Adipocyte (in vitro differentiated cells): ENCODE measurements around the gene RNF114.
"Not testable (repeated sequence)": the region's sequence is repeated elsewhere in the genome, so short reads cannot be mapped to it uniquely, and the experiment has no call there.

Source experiments
- DNase-seq: peaks from one replicate; pipeline ENCODE4 v3.0.0-alpha.2; 2015; ENCODE audit warnings: low read depth
- H3K27me3 ChIP-seq: replicated peaks from 2 replicates; pipeline ENCODE4 v1.7.0; 2013; ENCODE audit warnings: mild to moderate bottlenecking, low read length, moderate library complexity; ENCODE audit not compliant: control insufficient read depth, insufficient read depth
- H3K36me3 ChIP-seq: 2 replicates; pipeline ENCODE4 v1.7.0; 2013; ENCODE audit warnings: low read length, mild to moderate bottlenecking, moderate library complexity; ENCODE audit not compliant: control insufficient read depth, insufficient read depth, severe bottlenecking
- H3K4me1 ChIP-seq: 2 replicates; pipeline ENCODE4 v1.7.0; 2013; ENCODE audit warnings: mild to moderate bottlenecking, low read length, moderate library complexity; ENCODE audit not compliant: control insufficient read depth, insufficient read depth
- H3K4me3 ChIP-seq: 2 replicates; pipeline ENCODE4 v1.7.0; 2013; ENCODE audit warnings: mild to moderate bottlenecking, low read length, moderate library complexity
- H3K9ac ChIP-seq: 2 replicates; pipeline ENCODE4 v1.7.0; 2013; ENCODE audit warnings: mild to moderate bottlenecking, low read length, moderate library complexity
- H3K9me3 ChIP-seq: 2 replicates; pipeline ENCODE4 v1.7.0; 2013; ENCODE audit warnings: mild to moderate bottlenecking, low read length, moderate library complexity; ENCODE audit not compliant: control insufficient read depth

Gene RNF114

DNA sequence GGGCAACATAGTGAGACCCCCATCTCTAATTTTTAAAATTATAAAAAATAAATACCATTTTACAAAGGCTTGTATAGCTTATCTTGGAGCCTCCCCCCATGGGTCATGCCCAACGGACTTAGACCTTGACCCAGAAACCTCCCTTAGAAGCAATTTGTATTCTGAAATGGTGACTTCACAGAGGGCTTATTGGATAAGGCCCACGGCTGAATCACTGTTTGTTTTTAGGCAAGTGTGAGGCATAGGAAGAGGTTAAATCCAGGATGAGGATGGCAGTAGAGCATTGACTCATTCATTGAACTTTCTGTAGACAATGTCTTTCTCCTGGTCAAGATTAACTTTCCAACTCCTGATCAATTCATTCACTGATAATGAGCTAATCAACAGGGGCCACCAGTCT, 40.3 kb downstream of the RNF114 start:
- no peak overlapping the region for H3K9ac ChIP-seq
- peaks cover 7% of the 10 kb centered on the region for H3K4me1 ChIP-seq
- H3K36me3 ChIP-seq, result no peaks in the 10 kb centered on the region
- no peaks in the 10 kb centered on the region for H3K27me3 ChIP-seq
- DNase-seq, result no peak
- H3K4me3 ChIP-seq, result no peak overlapping the region
- no peaks in the 10 kb centered on the region for H3K9me3 ChIP-seq

DNA sequence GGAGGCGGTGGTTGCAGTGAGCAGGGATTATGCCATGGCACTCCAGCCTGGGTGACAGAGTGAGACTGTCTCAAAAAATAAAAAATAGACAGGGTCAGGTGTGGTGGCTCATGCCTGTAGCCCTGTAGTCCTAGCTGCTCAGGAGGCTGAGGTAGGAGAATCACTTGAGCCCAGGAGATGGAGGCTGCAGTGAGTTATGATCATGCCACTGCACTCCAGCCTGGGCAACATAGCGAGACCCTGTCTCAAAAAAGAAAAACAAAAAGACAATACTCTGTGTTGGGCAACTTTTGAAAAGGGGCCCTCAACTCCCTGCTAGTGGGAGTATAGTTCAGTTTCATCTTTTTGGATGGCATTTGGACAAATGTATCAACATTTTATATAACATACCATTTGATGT, 41.5 kb downstream of the RNF114 start:
- not testable (repeated sequence) for H3K27me3 ChIP-seq, H3K9ac ChIP-seq, H3K4me3 ChIP-seq, H3K9me3 ChIP-seq, H3K36me3 ChIP-seq, H3K4me1 ChIP-seq, DNase-seq

DNA sequence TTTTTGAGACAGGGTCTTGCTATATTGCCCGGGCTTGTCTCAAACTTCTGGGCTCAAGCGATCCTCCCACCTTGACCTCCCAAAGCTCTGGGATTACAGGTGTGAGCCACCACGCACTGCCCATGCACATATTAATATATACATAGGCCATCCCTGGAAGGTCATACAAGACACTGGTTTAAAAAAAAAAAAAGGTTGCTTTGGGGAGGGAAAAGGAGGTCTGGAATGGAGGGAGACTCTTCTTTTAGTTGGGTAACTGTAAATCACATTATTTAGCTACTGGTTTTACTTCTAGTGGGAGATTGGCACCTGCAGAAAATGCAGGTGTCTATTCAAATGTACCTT, 42.5 kb downstream of the RNF114 start:
- H3K9me3 ChIP-seq, result no peaks in the 10 kb centered on the region
- H3K4me3 ChIP-seq, result no peak overlapping the region
- H3K9ac ChIP-seq, result peak overlapping the region; percentile 62
- no peaks in the 10 kb centered on the region for H3K36me3 ChIP-seq
- no peak for DNase-seq
- H3K4me1 ChIP-seq, result peaks cover 9% of the 10 kb centered on the region
- H3K27me3 ChIP-seq, result no peaks in the 10 kb centered on the region

DNA sequence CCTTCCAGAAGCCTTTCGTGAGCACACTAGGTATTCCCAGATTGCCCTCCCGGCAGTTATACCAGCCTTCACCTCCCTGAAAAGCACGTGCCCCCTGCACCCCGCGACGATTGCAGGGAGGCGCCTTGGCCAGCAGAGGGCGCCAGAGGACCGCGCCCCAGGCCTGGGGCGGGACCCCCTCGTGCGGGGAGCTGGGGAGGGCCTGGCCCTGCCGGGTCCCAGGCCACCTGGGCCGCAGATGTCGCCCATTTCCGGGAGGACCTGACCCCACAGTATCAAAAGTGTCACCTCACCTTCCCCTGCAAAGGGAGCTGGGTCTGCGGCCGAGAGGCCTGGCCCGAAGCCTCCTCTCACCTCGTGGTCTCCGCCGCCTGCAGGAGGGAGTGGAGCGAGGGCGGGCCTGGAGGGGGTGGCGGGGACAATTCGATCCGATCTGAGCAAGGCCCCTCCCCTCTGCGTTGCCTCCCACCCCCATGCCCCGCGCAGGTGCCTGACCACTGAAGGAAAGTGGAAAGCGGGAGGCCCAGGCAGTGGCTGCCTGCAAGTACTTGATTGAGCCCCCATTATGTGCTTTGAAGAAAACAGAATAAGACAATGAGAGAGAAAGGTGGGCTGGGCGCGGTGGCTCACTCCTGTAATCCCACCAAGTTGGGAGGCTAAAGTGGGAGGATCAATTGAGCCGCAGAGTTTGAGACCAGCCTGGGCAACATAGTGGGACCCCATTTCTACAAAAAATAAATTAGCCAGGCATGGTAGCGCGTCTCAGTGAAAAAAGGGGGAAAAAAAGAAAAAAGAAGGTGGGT, 43.0 kb downstream of the RNF114 start:
- peak overlapping the region; percentile 59 for H3K4me3 ChIP-seq
- H3K27me3 ChIP-seq, result no peaks in the 10 kb centered on the region
- H3K9me3 ChIP-seq, result no peaks in the 10 kb centered on the region
- peak; percentile 61 for DNase-seq
- peak overlapping the region; percentile 62 for H3K9ac ChIP-seq
- H3K4me1 ChIP-seq, result peaks cover 9% of the 10 kb centered on the region
- H3K36me3 ChIP-seq, result peaks cover 1% of the 10 kb centered on the region

DNA sequence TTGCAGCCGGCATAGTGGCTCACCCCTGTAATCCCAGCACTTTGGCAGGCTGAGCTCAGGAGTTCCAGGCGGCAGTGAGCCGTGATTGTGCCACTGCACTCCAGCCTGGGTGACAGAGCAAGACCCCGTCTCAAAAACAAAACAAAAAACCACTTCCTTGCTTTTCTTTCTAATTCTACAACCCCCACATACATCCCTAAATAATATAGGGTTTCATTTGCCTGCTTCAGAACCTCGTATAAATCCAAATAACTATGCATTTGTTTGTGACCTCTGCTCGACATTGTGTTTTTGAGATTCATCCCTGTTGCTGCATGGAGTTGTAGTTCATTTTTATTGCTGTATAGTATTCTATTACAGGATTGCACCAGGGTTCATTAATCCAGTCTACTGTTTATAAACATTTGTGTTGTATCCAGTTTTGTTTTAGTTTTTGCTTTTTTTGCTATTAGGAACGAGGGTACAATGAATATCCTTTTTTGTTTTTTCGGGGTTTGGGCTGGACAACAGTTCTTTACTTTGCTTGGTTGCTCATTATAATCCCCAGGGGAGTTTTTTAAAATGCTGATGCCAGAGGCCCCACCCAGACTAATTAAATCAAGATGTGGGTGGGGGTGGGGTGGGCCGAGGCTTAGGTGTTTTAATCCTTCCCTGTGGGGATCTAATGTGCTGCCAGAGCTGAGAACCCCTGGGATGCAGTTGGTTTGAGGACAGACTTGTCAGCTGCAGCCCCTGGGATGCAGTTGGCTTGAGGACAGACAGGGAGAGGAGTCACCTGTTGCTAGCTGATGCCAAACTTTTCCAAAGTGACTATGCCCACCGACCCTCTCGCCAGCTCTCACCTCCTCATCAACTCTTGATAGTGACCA, 44.2 kb downstream of the RNF114 start:
- no peaks in the 10 kb centered on the region for H3K27me3 ChIP-seq
- no peak for DNase-seq
- peaks cover 12% of the 10 kb centered on the region for H3K36me3 ChIP-seq
- H3K9me3 ChIP-seq, result no peaks in the 10 kb centered on the region
- peaks cover 21% of the 10 kb centered on the region for H3K4me1 ChIP-seq
- no peak overlapping the region for H3K4me3 ChIP-seq
- no peak overlapping the region for H3K9ac ChIP-seq

DNA sequence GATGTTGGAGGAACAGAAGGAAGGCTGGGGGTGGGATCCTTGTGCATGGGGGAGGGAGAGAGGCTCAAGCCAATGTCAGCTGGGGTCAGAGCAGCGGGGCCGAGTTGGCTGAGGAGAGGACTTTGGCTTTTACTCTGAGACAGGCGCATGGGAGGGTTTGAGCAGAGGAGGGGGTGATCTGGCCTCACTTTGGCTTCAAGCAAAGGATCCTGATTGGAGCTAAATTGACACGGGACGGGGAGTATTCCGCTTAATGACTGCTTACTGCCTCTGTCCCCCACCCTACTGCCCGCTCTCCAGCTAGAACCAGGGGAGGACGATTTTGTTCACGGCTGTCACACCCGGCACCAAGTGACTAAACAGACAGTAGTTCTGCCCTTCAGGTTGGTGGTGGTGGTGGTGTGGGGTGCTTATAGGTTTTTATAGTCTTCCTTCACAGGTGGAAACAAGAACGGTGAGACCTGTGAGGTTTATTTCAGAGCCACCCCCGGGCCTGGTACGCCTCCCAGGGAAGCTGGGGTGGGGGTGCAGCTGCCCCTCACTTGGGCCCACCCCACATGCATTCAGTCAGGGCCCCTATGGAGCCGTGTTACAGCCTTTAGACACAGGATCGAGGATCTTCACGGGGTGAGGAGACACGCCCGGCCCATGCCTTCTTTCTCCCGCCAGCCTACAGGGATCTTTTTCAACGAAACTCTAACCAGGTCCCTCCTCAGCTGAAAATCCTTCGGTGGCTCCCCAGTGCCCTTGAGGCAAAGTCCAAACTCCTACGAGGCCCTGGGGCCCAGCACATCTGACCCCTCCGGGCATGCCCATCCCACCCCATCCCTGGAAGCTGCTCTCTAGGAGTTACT, 45.2 kb downstream of the RNF114 start:
- Histone ChIP-seq H3K27me3 (no peaks in the 10 kb centered on the region), H3K9me3 (no peaks in the 10 kb centered on the region), H3K36me3 (peaks cover 13% of the 10 kb centered on the region), H3K4me3 (no peak overlapping the region), H3K9ac (no peak overlapping the region), H3K4me1 (peaks cover 31% of the 10 kb centered on the region)
- no peak for DNase-seq

DNA sequence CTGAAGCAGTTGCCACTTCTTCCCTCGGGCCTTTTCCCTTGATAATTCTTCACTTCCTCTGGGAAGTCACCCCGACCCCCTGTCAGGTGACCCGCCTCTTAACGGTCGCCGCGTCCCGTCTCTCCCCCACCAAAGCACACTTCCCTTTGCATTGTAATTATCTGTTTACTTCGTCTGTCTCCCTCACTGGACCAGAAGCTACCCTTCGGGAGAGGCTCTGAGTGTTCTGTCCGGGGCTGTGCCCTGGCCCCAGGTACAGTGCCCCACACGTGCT, 45.8 kb downstream of the RNF114 start:
- Histone ChIP-seq H3K4me1 (peaks cover 36% of the 10 kb centered on the region), H3K9me3 (no peaks in the 10 kb centered on the region), H3K36me3 (peaks cover 13% of the 10 kb centered on the region), H3K4me3 (peak overlapping the region; percentile 96), H3K27me3 (no peaks in the 10 kb centered on the region), H3K9ac (no peak overlapping the region)
- DNase-seq, result no peak

DNA sequence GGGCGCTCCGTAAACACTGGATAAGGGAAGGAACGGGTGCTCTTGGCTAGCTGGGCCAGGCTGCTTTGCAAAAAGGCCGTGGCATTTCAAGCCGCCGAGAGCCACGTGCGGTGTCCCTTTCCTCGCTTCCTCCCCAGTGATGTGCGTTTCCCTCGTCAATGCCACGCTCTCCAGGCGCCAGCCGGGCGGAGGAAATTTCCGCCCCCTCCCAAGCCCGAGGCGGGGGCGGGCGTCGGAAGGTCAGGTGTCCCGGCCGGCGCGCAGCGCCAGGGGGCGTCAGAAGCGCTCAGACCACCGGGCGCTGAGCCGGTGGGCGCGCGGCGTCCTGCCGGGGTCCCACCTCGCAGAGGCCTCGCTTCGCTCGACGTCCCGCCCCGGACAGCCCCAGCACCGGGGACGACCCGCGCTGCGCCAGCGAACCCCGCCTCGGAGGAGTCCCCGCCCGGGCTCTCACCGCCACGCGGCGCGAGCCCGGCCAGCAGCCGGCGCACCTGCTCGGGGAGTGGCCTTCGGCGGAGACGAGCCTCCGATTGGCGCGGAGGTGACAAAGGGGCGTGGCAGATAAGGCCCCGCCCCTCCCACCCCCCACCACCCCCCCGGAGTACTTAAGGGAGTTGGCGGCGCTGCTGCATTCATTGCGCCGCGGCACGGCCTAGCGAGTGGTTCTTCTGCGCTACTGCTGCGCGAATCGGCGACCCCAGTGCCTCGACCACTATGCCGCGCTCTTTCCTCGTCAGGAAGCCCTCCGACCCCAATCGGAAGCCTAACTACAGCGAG, 46.3 kb downstream of the RNF114 start, which contains the start of gene SNAI1:
TSS of gene SNAI1 (plus strand) at position 635 of the 777 bp plus-strand sequence. CDS start at position 715, 80 bp downstream.
- Histone ChIP-seq H3K9ac (peak within 1 kb of the TSS; percentile 94), H3K4me3 (peak within 1 kb of the TSS; percentile 96), H3K36me3 (peaks cover 15% of the 10 kb centered on the region), H3K4me1 (peaks cover 42% of the 10 kb centered on the region), H3K9me3 (no peaks in the 10 kb centered on the region), H3K27me3 (no peaks in the 10 kb centered on the region)
- peak; percentile 92 for DNase-seq

DNA sequence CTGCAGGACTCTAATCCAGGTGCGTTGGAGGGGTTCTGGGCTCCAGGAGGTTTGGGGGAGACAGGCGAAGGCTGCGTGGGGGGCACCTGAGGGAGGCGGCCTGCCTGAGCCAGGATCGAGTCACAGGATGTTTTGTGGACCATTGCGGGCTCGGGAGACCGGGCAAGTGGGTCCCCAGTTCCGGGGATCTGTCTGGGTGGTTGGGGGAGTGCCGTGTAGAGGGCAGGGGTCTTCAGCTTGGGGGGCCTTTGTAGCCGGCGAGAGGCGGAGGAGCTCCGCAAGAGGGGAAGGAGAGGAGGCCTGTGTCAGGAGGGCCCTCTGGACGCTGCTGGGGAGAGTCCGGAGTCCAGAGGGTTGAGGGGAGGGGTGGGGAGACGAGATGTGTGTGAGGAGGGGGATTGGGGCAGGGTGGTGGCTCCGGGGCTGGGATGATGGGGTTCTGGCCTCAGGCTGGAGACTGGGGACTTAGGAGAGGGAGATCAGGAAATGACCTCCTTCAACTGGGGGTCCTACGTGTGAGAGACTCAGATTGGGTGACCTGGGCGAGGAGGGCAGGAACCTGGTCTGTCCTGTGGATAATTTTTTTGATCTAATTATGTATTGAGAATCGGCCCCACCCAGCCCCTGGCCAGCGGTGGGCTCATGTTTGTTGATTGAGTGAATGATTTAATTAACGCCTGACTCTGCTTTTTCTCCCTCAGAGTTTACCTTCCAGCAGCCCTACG, 47.1 kb downstream of the RNF114 start:
- peaks cover 43% of the 10 kb centered on the region for H3K4me1 ChIP-seq
- peak; percentile 24 for DNase-seq
- H3K9me3 ChIP-seq, result no peaks in the 10 kb centered on the region
- peak overlapping the region; percentile 94 for H3K9ac ChIP-seq
- peaks cover 23% of the 10 kb centered on the region for H3K36me3 ChIP-seq
- H3K27me3 ChIP-seq, result no peaks in the 10 kb centered on the region
- H3K4me3 ChIP-seq, result peak overlapping the region; percentile 96

DNA sequence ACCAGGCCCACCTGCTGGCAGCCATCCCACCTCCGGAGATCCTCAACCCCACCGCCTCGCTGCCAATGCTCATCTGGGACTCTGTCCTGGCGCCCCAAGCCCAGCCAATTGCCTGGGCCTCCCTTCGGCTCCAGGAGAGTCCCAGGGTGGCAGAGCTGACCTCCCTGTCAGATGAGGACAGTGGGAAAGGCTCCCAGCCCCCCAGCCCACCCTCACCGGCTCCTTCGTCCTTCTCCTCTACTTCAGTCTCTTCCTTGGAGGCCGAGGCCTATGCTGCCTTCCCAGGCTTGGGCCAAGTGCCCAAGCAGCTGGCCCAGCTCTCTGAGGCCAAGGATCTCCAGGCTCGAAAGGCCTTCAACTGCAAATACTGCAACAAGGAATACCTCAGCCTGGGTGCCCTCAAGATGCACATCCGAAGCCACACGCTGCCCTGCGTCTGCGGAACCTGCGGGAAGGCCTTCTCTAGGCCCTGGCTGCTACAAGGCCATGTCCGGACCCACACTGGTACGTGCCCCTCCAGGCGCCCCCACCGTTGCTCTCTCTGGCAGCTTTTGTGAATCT, 47.7 kb downstream of the RNF114 start:
- H3K27me3 ChIP-seq, result no peaks in the 10 kb centered on the region
- peak overlapping the region; percentile 94 for H3K9ac ChIP-seq
- H3K4me3 ChIP-seq, result peak overlapping the region; percentile 96
- H3K9me3 ChIP-seq, result no peaks in the 10 kb centered on the region
- H3K36me3 ChIP-seq, result peaks cover 29% of the 10 kb centered on the region
- peak; percentile 58 for DNase-seq
- H3K4me1 ChIP-seq, result peaks cover 50% of the 10 kb centered on the region
